ENCODE results near the gene L3MBTL3.

- TF ChIP-seq, protein P1, sequence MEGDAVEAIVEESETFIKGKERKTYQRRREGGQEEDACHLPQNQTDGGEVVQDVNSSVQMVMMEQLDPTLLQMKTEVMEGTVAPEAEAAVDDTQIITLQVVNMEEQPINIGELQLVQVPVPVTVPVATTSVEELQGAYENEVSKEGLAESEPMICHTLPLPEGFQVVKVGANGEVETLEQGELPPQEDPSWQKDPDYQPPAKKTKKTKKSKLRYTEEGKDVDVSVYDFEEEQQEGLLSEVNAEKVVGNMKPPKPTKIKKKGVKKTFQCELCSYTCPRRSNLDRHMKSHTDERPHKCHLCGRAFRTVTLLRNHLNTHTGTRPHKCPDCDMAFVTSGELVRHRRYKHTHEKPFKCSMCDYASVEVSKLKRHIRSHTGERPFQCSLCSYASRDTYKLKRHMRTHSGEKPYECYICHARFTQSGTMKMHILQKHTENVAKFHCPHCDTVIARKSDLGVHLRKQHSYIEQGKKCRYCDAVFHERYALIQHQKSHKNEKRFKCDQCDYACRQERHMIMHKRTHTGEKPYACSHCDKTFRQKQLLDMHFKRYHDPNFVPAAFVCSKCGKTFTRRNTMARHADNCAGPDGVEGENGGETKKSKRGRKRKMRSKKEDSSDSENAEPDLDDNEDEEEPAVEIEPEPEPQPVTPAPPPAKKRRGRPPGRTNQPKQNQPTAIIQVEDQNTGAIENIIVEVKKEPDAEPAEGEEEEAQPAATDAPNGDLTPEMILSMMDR (IDR thresholded peaks at IDR 0.05), result no peak
- TF ChIP-seq, protein P2, sequence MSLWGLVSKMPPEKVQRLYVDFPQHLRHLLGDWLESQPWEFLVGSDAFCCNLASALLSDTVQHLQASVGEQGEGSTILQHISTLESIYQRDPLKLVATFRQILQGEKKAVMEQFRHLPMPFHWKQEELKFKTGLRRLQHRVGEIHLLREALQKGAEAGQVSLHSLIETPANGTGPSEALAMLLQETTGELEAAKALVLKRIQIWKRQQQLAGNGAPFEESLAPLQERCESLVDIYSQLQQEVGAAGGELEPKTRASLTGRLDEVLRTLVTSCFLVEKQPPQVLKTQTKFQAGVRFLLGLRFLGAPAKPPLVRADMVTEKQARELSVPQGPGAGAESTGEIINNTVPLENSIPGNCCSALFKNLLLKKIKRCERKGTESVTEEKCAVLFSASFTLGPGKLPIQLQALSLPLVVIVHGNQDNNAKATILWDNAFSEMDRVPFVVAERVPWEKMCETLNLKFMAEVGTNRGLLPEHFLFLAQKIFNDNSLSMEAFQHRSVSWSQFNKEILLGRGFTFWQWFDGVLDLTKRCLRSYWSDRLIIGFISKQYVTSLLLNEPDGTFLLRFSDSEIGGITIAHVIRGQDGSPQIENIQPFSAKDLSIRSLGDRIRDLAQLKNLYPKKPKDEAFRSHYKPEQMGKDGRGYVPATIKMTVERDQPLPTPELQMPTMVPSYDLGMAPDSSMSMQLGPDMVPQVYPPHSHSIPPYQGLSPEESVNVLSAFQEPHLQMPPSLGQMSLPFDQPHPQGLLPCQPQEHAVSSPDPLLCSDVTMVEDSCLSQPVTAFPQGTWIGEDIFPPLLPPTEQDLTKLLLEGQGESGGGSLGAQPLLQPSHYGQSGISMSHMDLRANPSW (CRISPR knock-in tag; conservative IDR thresholded peaks at IDR 0.05; ENCODE audit: low read depth), result no peak
- TF ChIP-seq SP1 (CRISPR knock-in tag; conservative IDR thresholded peaks at IDR 0.05) (no peak), MAX (CRISPR knock-in tag; IDR thresholded peaks at IDR 0.05) (no peak)
Observed at GRCh38 chr6:130034378-130035146, 16.2 kb downstream of the L3MBTL3 start.
